ENCODE results near the gene GID8. TPM values are rescaled to one million over a fixed set of nuclear protein-coding genes. Genes with fewer than 3 reads are reported as not detected.

The GID8 gene
- total RNA-seq, 4 donors from 2014 or later = 23.4 to 33.4 (median 29.7) TPM

DNA sequence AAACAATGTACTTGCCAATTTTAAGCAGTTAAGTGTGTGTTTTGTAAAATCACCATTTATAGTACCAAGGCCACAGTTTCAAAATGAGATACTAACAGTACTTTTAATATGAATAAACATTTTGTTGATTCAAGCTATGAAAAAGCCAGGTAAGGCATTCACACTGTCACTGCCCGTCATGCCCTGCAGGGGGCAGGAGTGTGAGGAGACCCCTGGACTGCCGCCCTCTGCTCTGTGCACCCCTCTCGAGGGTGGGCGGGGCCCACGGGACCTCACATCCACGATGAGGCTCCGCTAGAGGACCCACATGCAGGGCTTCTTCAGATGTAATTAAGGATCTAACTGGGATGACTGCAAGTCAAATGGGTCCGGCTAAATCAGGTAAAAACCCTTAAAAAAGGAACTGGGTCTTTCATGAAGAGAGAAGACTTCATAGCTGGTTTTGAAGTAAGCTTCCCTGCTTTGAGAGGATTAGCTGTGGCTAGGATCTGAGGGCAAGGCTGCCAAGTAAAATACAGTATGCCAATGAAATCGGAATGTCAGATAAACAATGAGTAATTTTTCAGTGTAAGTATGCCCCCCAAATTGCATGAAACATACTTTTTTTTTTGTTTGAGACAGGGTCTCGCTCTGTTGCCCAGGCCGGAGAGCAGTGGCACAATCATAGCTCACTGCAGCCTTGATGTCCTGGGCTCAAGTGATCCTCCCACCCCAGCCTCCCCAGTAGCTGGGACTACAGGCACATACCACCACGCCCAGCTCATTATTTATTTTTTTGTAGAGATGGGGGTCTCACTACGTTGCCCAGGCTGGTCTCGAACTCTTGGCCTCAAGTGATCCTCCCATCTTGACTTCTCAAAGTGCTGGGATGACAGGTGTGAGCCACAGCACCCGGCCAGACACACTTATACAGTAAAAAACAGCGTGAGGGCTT, 30.3 kb upstream of the GID8 start:
- Histone ChIP-seq H3K9me3 (no peaks in the 10 kb centered on the region), H3K27ac (no peak overlapping the region), H3K36me3 (peaks cover 7 to 99% (median 57%) of the 10 kb centered on the region in 3 donors), H3K27me3 (no peaks in the 10 kb centered on the region), H3K4me1 (peaks cover 0 to 10% (median 0%) of the 10 kb centered on the region in 4 donors), H3K4me3 (no peak overlapping the region)
- TF ChIP-seq POLR2A (IDR thresholded peaks at IDR 0.05) = no peak
- peak in 2 of 5 experiments; percentile 26 to 38 for TF ChIP-seq CTCF (IDR thresholded peaks at IDR 0.05)
- WGBS, 2 donors = 67 to 68% methylated on average over 16 of the region's 16 CpGs
- DNase-seq (ENCODE audit: low spot score in 2 of 2) = no peak

DNA sequence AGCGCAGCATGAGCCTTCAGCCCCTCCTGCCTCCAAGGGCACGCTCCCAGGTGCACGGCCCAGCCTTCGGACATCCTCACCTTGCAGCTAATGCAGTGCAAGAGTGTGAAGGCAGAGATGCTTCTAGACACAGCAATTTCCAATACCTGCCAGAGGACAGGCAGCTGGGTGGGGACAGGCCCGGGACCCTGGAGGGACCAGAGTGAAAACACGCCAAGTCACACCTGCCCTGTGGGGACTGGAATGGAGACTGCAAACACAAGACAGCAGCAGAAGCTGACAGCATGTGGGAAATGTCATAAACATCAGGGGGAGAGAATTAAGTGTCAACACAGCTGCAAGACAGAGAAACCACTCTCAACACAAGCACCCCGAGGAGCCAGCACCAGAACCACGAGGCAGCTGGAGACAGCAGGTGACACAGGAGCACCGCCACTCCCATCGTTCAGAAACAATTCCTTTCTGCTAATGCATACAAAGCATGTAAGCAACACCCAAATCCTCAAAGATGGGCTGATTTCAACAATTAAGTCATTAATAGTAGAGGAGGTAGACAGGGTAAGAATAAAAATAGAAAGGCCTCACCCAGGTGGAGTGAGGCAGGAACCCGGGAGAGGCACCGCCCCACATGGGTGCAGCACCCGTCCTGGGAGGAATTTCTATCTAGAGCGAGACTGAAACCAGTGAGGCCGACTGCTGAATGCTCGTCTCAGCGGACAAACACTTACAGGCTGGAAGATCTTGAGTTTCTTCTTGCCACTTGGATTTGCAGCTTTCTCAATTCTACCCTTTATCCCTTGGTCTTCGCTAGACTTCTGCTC, 28.8 kb upstream of the GID8 start:
- no peak overlapping the region for H3K4me3 ChIP-seq
- H3K4me1 ChIP-seq = peaks cover 0 to 26% (median 2%) of the 10 kb centered on the region in 4 donors
- peaks cover 7 to 94% (median 57%) of the 10 kb centered on the region in 3 donors for H3K36me3 ChIP-seq
- no peaks in the 10 kb centered on the region for H3K9me3 ChIP-seq
- DNase-seq (ENCODE audit: low spot score in 2 of 2) = no peak
- no peaks in the 10 kb centered on the region for H3K27me3 ChIP-seq
- WGBS, 2 donors = 88 to 92% methylated on average over 18 of the region's 18 CpGs
- TF ChIP-seq POLR2A (IDR thresholded peaks at IDR 0.05) (no peak), EP300 (IDR thresholded peaks at IDR 0.05) (no peak), CTCF (IDR thresholded peaks at IDR 0.05) (no peak)
- H3K27ac ChIP-seq = no peak overlapping the region

- peaks cover 0 to 37% (median 7%) of the 10 kb centered on the region in 4 donors for H3K4me1 ChIP-seq
- H3K36me3 ChIP-seq = peaks cover 7 to 83% (median 53%) of the 10 kb centered on the region in 3 donors
- H3K27ac ChIP-seq = no peak overlapping the region
- TF ChIP-seq POLR2A (IDR thresholded peaks at IDR 0.05) (no peak), EP300 (IDR thresholded peaks at IDR 0.05) (no peak), CTCF (IDR thresholded peaks at IDR 0.05) (no peak)
- no peaks in the 10 kb centered on the region for H3K9me3 ChIP-seq
- H3K27me3 ChIP-seq = no peaks in the 10 kb centered on the region
- no peak for DNase-seq (ENCODE audit: low spot score in 2 of 2)
- H3K4me3 ChIP-seq = no peak overlapping the region
- WGBS, 2 donors = 88 to 91% methylated on average over 11 of the region's 11 CpGs
These were observed 27.7 kb upstream of the GID8 start for GRCh38 chr20:62910217-62910766.

GRCh38 chr20:62910777-62911497, 27.0 kb upstream of the GID8 start:
- peaks cover 0 to 43% (median 7%) of the 10 kb centered on the region in 4 donors for H3K4me1 ChIP-seq

More at GRCh38 chr20:62910777-62911497, 27.0 kb upstream of the GID8 start:
- Histone ChIP-seq H3K36me3 (peaks cover 7 to 77% (median 46%) of the 10 kb centered on the region in 3 donors), H3K27me3 (no peaks in the 10 kb centered on the region), H3K27ac (no peak overlapping the region), H3K9me3 (no peaks in the 10 kb centered on the region), H3K4me3 (no peak overlapping the region)
- DNase-seq (ENCODE audit: low spot score in 2 of 2) = no peak
- no peak for TF ChIP-seq EP300 (IDR thresholded peaks at IDR 0.05)
- no peak for TF ChIP-seq POLR2A (IDR thresholded peaks at IDR 0.05)
- no peak for TF ChIP-seq CTCF (IDR thresholded peaks at IDR 0.05)
- 94% methylated on average over 38 to 45 of the region's 45 CpGs for WGBS, 2 donors
